IMR-90 (cell line): ENCODE results near the gene KIAA0232. TPM values are rescaled to one million over a fixed set of nuclear protein-coding genes. Genes with fewer than 3 reads are reported as not detected.

Experiments used
- ATAC-seq: fragments of 200-7000 bp; cut with Tn5 transposase; 2 replicates; pipeline ENCODE4 v1.9.1; 2020; ENCODE audit warnings: low read depth, mild to moderate bottlenecking, moderate library complexity
- BruUV-seq: library from RNA; stranded (reverse); fragments of 400-500 nt; replicated peaks from 2 replicates; lab custom pipeline; 2021; lab: Mats Ljungman, UMichigan
- CTCF ChIA-PET: fragments of 300-600 bp; formaldehyde crosslinking; extraction: SDS; loops from one replicate; lab custom pipeline; 2021; ENCODE audit warnings: antibody characterized with exemption; lab: Yijun Ruan, JAX
- POLR2A ChIA-PET: fragments of 300-600 bp; sonication (Branson Sonifier 250); formaldehyde crosslinking; loops from one replicate; lab custom pipeline; 2022; ENCODE audit warnings: antibody characterized with exemption; ENCODE audit not compliant: unreplicated experiment; lab: Charles Lee
- DNase-seq: peaks from one replicate; pipeline ENCODE4 v3.0.0; 2013
- H2AFZ ChIP-seq: replicated peaks from 2 replicates; pipeline ENCODE3; 2013; ENCODE audit warnings: low read length, mild to moderate bottlenecking; ENCODE audit not compliant: poor library complexity
- H2AK5ac ChIP-seq: 2 replicates; pipeline ENCODE4 v1.6.1; 2013; ENCODE audit warnings: low read depth, low read length, inconsistent platforms
- H2AK9ac ChIP-seq: replicated peaks from 2 replicates; pipeline ENCODE3; 2013; ENCODE audit warnings: mild to moderate bottlenecking, low read depth, low read length, moderate library complexity; ENCODE audit not compliant: poor library complexity
- H2BK120ac ChIP-seq: 2 replicates; pipeline ENCODE4 v1.6.1; 2013; ENCODE audit warnings: low read depth, low read length, inconsistent platforms
- H2BK15ac ChIP-seq: 3 replicates; pipeline ENCODE4 v1.6.1; 2013; ENCODE audit warnings: low read depth, low read length, inconsistent platforms
- H2BK20ac ChIP-seq: 2 replicates; pipeline ENCODE4 v1.6.1; 2013; ENCODE audit warnings: low read depth, mild to moderate bottlenecking, inconsistent platforms, low read length, moderate library complexity
- H2BK5ac ChIP-seq: 2 replicates; pipeline ENCODE4 v1.6.1; 2013; ENCODE audit warnings: mild to moderate bottlenecking, low read depth, low read length, inconsistent platforms; ENCODE audit not compliant: poor library complexity, severe bottlenecking
- H3K14ac ChIP-seq: replicated peaks from 2 replicates; pipeline ENCODE4 v1.6.1; 2013; ENCODE audit warnings: low read depth, low read length, inconsistent platforms
- H3K18ac ChIP-seq: 2 replicates; pipeline ENCODE4 v1.6.1; 2013; ENCODE audit warnings: low read depth, low read length, control low read depth
- H3K23ac ChIP-seq: 2 replicates; pipeline ENCODE4 v1.6.1; 2013; ENCODE audit warnings: low read depth, low read length, inconsistent platforms
- H3K27ac ChIP-seq: 2 replicates; pipeline ENCODE4 v1.5.1; 2013; ENCODE audit warnings: mild to moderate bottlenecking, control low read depth, low read length; ENCODE audit not compliant: insufficient read depth
- H3K27me3 ChIP-seq: 2 replicates; pipeline ENCODE4 v1.6.1; 2013; ENCODE audit warnings: low read length; ENCODE audit not compliant: control insufficient read depth, insufficient read depth
- H3K36me3 ChIP-seq: 2 replicates; pipeline ENCODE4 v1.6.1; 2013; ENCODE audit warnings: low read length, mixed read lengths; ENCODE audit not compliant: control insufficient read depth, insufficient read depth
- H3K4ac ChIP-seq: 2 replicates; pipeline ENCODE4 v1.6.1; 2013; ENCODE audit warnings: low read depth, low read length, inconsistent platforms
- H3K4me1 ChIP-seq: 2 replicates; pipeline ENCODE4 v1.6.1; 2013; ENCODE audit warnings: low read length, mixed read lengths; ENCODE audit not compliant: control insufficient read depth, insufficient read depth
- H3K4me2 ChIP-seq: 2 replicates; pipeline ENCODE4 v1.6.1; 2013; ENCODE audit warnings: low read depth, mild to moderate bottlenecking, control low read depth, low read length, moderate library complexity
- H3K4me3 ChIP-seq: 2 replicates; pipeline ENCODE4 v1.5.1; 2013; ENCODE audit warnings: low read depth, mild to moderate bottlenecking, control low read depth, low read length, moderate library complexity; ENCODE audit not compliant: insufficient read depth
- H3K56ac ChIP-seq: 2 replicates; pipeline ENCODE4 v1.6.1; 2013; ENCODE audit warnings: low read length, inconsistent platforms; ENCODE audit not compliant: insufficient read depth; ENCODE audit errors: extremely low read depth
- H3K79me1 ChIP-seq, 2 experiments: 2 replicates each; pipeline ENCODE4 v1.6.1; 2013; ENCODE audit warnings: low read length in 2 of 2, inconsistent platforms in 1 of 2, low read depth in 1 of 2
- H3K9ac ChIP-seq: 2 replicates; pipeline ENCODE4 v1.6.1; 2013; ENCODE audit warnings: low read depth, low read length, control low read depth
- H3K9me1 ChIP-seq: 2 replicates; pipeline ENCODE4 v1.6.1; 2013; ENCODE audit warnings: low read length, inconsistent platforms; ENCODE audit not compliant: insufficient read depth
- H3K9me3 ChIP-seq: 2 replicates; pipeline ENCODE4 v1.6.1; 2013; ENCODE audit warnings: low read length; ENCODE audit not compliant: control insufficient read depth, insufficient read depth
- H4K20me1 ChIP-seq: 2 replicates; pipeline ENCODE4 v1.6.1; 2013; ENCODE audit warnings: low read length, inconsistent platforms; ENCODE audit not compliant: insufficient read depth
- H4K5ac ChIP-seq: 2 replicates; pipeline ENCODE4 v1.6.1; 2013; ENCODE audit warnings: mild to moderate bottlenecking, low read depth, low read length, control low read depth
- H4K8ac ChIP-seq, 2 experiments: 2 replicates each; pipeline ENCODE4 v1.6.1; 2013; ENCODE audit warnings: low read depth in 2 of 2, low read length in 2 of 2, control low read depth in 1 of 2, inconsistent platforms in 1 of 2
- H4K91ac ChIP-seq: 2 replicates; pipeline ENCODE4 v1.6.1; 2013; ENCODE audit warnings: low read depth, low read length, inconsistent platforms; ENCODE audit not compliant: insufficient read depth
- BHLHE40 ChIP-seq: fragments of 150-350 bp; IDR thresholded peaks from 2 replicates; pipeline ENCODE4 v1.6.1; 2016; ENCODE audit warnings: mild to moderate bottlenecking, low read depth, low read length
- CEBPB ChIP-seq: IDR thresholded peaks from 2 replicates; pipeline ENCODE4 v1.6.1; 2012; ENCODE audit warnings: low read depth, low read length, improper control_type of control experiment
- CTCF ChIP-seq: conservative IDR thresholded peaks from 2 replicates; pipeline ENCODE4 v1.5.1; 2012; ENCODE audit warnings: mild to moderate bottlenecking, low read depth, low read length, improper control_type of control experiment
- ELK1 ChIP-seq: fragments of 150-350 bp; IDR thresholded peaks from 2 replicates; pipeline ENCODE4 v1.6.1; 2016; ENCODE audit warnings: low read depth, mild to moderate bottlenecking, low read length, moderate library complexity, borderline replicate concordance
- FOS ChIP-seq: fragments of 150-350 bp; IDR thresholded peaks from 2 replicates; pipeline ENCODE4 v1.6.1; 2016; ENCODE audit warnings: low read depth, low read length
- MXI1 ChIP-seq: IDR thresholded peaks from 2 replicates; pipeline ENCODE4 v1.6.1; 2012; ENCODE audit warnings: low read depth, mild to moderate bottlenecking, low read length, moderate library complexity, borderline replicate concordance
- RCOR1 ChIP-seq: IDR thresholded peaks from 2 replicates; pipeline ENCODE4 v1.6.1; 2012; ENCODE audit warnings: mild to moderate bottlenecking, low read length, improper control_type of control experiment; ENCODE audit not compliant: insufficient replicate concordance
- RFX5 ChIP-seq: IDR thresholded peaks from 2 replicates; pipeline ENCODE4 v1.8.0; 2012; ENCODE audit warnings: low read depth, mild to moderate bottlenecking, low read length, moderate library complexity
- SMC3 ChIP-seq: fragments of 150-350 bp; IDR thresholded peaks from 2 replicates; pipeline ENCODE4 v1.6.1; 2016; ENCODE audit warnings: low read depth, mild to moderate bottlenecking, antibody characterized with exemption, low read length, moderate library complexity
- WGBS, 2 experiments: methylation state at CpG; one replicate each; pipeline versions ENCODE4 v1.1.5 to v1.1.7; 2013; ENCODE audit warnings: missing lambda C conversion rate in 2 of 2; ENCODE audit not compliant: insufficient read length in 1 of 2; ENCODE audit errors: extremely low coverage in 2 of 2; 5-methylcytosine and 5-hydroxymethylcytosine counted together
- dilution Hi-C: fragments of 300-500 bp; cut with HindIII; formaldehyde crosslinking; loops from one replicate; pipeline ENCODE4 v1.14.3; 2018; ENCODE audit warnings: low sequenced_read_pairs; ENCODE audit not compliant: unreplicated experiment
- in situ Hi-C: fragments of 300-500 bp; cut with MboI; formaldehyde crosslinking; loops from 3 replicates; pipeline ENCODE4 v1.14.3; 2019; ENCODE audit warnings: low sequenced_read_pairs, inconsistent platforms, mixed read lengths
- intact Hi-C: fragments of 100-400 bp; cut with micrococcal nuclease; formaldehyde crosslinking; loops from 2 replicates; pipeline ENCODE4 v1.10.0; 2022
- polyA plus RNA-seq, 3 experiments: library from polyadenylated mRNA; depleted of rRNA; stranded (reverse); fragments of >200 nt; gene quantifications; 2 replicates each; pipeline ENCODE4 v1.2.3, GENCODE V29; 2012; ENCODE audit warnings: low replicate concordance in 1 of 3
- total RNA-seq: library from RNA; depleted of rRNA; stranded (reverse); fragments of >200 nt; gene quantifications from 2 replicates; pipeline ENCODE4 v1.2.3, GENCODE V29; 2012
- TF ChIP-seq, protein P1 (sequence below): fragments of 150-350 bp; IDR thresholded peaks from 2 replicates; pipeline ENCODE4 v1.6.1; 2017; ENCODE audit warnings: mild to moderate bottlenecking, antibody characterized with exemption, low read length, low read depth

The KIAA0232 gene
- total and polyA plus RNA-seq, 2 of the 4 experiments (the other 2 are of a cell fraction) = 6.8 to 19.5 TPM

DNA sequence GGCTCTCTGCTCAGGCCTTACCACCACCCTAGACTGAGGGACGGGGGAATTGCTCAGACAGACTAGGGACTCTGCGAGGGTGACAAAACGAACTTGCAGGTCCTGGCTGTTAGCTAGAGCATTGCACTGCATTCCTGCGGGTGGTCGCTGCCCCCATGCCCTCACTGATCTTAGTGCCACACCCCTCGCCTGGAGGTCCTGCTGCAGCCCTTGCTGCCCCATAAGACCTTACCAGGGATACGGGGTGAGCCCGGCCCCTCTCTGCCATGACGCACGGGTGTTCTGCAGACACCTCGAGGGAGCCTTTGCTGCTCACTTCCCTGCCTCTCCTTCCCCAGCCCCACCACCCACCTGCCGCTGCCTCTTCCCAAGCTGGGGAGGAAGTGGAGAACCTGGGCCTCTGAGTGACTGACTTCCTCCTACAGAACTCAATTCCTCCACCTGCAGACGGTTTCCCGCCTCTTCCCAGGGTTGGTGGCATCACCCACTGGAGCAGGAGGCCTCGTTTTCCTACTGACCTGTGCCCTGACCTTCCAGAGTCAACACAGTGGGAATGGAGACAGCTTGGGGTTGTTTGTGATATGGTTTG, 107.3 kb downstream of the KIAA0232 start:
- in situ Hi-C loops = no loop called here

More for the DNA sequence above, 107.3 kb downstream of the KIAA0232 start:
- H3K27me3 ChIP-seq = no peaks in the 10 kb centered on the region
- peaks cover 8% of the 10 kb centered on the region; the same call in 1 of the 2 replicates for H3K9me1 ChIP-seq
- H3K23ac ChIP-seq = no peak overlapping the region
- no peak overlapping the region for H3K4me2 ChIP-seq
- 93% methylated on average over 11 of the region's 15 CpGs; no CpG with 5 or more reads in 1 of the 2 experiments for WGBS, 2 experiments
- H3K14ac ChIP-seq = no peak overlapping the region
- H2AFZ ChIP-seq = no peak overlapping the region
- H2AK9ac ChIP-seq = no peak overlapping the region
- H3K9me3 ChIP-seq = no peaks in the 10 kb centered on the region
- BruUV-seq = no TSS peak
- no peak for TF ChIP-seq SMC3
- TF ChIP-seq, protein P1, sequence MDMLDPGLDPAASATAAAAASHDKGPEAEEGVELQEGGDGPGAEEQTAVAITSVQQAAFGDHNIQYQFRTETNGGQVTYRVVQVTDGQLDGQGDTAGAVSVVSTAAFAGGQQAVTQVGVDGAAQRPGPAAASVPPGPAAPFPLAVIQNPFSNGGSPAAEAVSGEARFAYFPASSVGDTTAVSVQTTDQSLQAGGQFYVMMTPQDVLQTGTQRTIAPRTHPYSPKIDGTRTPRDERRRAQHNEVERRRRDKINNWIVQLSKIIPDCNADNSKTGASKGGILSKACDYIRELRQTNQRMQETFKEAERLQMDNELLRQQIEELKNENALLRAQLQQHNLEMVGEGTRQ = no peak
- no peak for TF ChIP-seq BHLHE40
- TF ChIP-seq MXI1 = no peak
- no peak for TF ChIP-seq RCOR1
- no peak for TF ChIP-seq CEBPB
- no peak for TF ChIP-seq FOS
- no peak for TF ChIP-seq CTCF
- no peak for TF ChIP-seq RFX5
- no peak for TF ChIP-seq ELK1
- DNase-seq (no peak), ATAC-seq (no peak)
- H3K9ac ChIP-seq = no peak overlapping the region
- no peak overlapping the region for H4K91ac ChIP-seq
- H2BK20ac ChIP-seq = no peak overlapping the region
- no peak overlapping the region for H3K4ac ChIP-seq
- peaks cover 0 to 9% of the 10 kb centered on the region in 2 experiments; a peak in 1 of 4 replicates for H3K79me1 ChIP-seq
- no peaks in the 10 kb centered on the region for H4K20me1 ChIP-seq
- H3K4me3 ChIP-seq = no peak overlapping the region
- intact Hi-C loops = loop anchor here (5.0 kb wide), 1 partner anchor 97 kb away; no protein-coding TSS in a partner anchor
- peaks cover 29% of the 10 kb centered on the region for H3K4me1 ChIP-seq
- H2BK120ac ChIP-seq = no peak overlapping the region
- no peak overlapping the region for H3K27ac ChIP-seq
- POLR2A ChIA-PET = no interaction called here
- CTCF ChIA-PET = no interaction called here
- H2AK5ac ChIP-seq = no peak overlapping the region
- no peaks in the 10 kb centered on the region for H3K36me3 ChIP-seq
- no peak overlapping the region for H3K56ac ChIP-seq
- H2BK5ac ChIP-seq = no peak overlapping the region
- no peak overlapping the region for H4K5ac ChIP-seq
- dilution Hi-C loops = no loop called here
- no peak overlapping the region for H3K18ac ChIP-seq
- no peak overlapping the region for H4K8ac ChIP-seq
- no peak overlapping the region for H2BK15ac ChIP-seq
